Measurements from ENCODE around the gene OR5M8.

GRCh38 chr11:56473252-56473651, 17.9 kb downstream of the OR5M8 start, which contains the start of gene OR5M3:
- TF ChIP-seq EZH2phosphoT487 (conservative IDR thresholded peaks at IDR 0.05; ENCODE audit: low read length): no peak
- no peak for TF ChIP-seq CTCF (IDR thresholded peaks at IDR 0.05; ENCODE audit: insufficient read depth, low read length, poor library complexity, severe bottlenecking)
